Measurements from ENCODE around the gene TLCD3A.
"Not testable (repeated sequence)": the region's sequence is repeated elsewhere in the genome, so short reads cannot be mapped to it uniquely, and the experiment has no call there.

The TLCD3A gene

GRCh38 chr17:789931-790873, 57.8 kb downstream of the TLCD3A start:
- not testable (repeated sequence) for DNase-seq

- not testable (repeated sequence) for DNase-seq
Observed at GRCh38 chr17:790874-791247, 58.5 kb downstream of the TLCD3A start.

- DNase-seq = no peak
Observed at GRCh38 chr17:791829-792228, 59.4 kb downstream of the TLCD3A start.

DNA sequence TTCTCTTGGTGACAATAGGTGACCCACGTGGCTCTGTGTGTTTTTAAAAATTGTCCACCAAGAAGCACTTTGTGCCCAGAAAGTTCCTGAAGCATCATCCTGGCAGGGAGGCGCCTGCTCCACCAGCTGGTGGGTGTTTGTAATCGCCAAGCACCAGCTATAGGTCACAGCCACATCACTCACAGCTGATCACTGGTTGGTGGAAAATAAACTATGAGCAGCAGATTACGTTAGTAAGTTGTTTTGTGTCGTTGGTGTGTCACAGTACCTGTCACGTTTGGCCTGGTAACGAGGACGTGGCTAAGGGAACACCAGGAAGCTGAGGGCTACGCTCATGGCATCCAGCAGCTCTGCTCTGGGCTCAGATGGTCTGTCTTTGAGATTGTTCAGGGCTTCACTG, 59.9 kb downstream of the TLCD3A start:
- DNase-seq = no peak
